ENCODE results near the gene CRIP3. TPM values are rescaled to one million over a fixed set of nuclear protein-coding genes. Genes with fewer than 3 reads are reported as not detected.
"Not testable (repeated sequence)": the region's sequence is repeated elsewhere in the genome, so short reads cannot be mapped to it uniquely, and the experiment has no call there.

CRIP3 gene
- total and polyA plus RNA-seq, 2 of the 4 experiments (the other 2 are of a cell fraction), result not detected

DNA sequence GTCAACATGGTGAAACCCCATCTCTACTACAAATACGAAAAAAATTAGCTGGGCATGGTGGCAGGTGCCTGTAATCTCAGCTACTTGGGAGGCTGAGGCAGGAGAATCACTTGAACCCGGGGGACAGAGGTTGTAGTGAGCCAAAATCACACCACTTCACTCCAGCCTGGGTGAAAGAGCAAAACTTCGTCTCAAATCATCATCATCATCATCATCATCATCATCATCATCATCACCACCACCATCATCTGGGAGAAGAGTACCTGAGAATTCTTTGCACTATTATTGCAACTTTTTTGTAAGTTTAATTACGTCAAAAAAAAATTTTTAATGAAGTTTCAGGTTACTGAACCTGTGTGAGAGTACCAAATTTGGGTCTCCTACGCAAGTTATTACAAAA, 43.3 kb upstream of the CRIP3 start:
- POLR2A ChIA-PET (ENCODE audit: unreplicated experiment); H3K4me2 ChIP-seq (ENCODE audit: low read depth, low read length); dilution Hi-C loops (cut with HindIII; ENCODE audit: low sequenced_read_pairs, unreplicated experiment); BruUV-seq (replicated peaks); in situ Hi-C loops (cut with MboI; ENCODE audit: low sequenced_read_pairs); H2BK20ac ChIP-seq (ENCODE audit: low read depth, low read length); H3K27ac ChIP-seq (ENCODE audit: insufficient read depth, low read length); H2BK120ac ChIP-seq (ENCODE audit: low read depth, low read length); H2AK5ac ChIP-seq (ENCODE audit: low read depth, low read length); ATAC-seq (ENCODE audit: low read depth); H3K56ac ChIP-seq (ENCODE audit: extremely low read depth, insufficient read depth, low read length); CTCF ChIA-PET; H4K91ac ChIP-seq (ENCODE audit: insufficient read depth, low read depth, low read length); H3K23ac ChIP-seq (ENCODE audit: low read depth, low read length); H3K4me1 ChIP-seq (ENCODE audit: control insufficient read depth, insufficient read depth, low read length); intact Hi-C loops (cut with micrococcal nuclease); H3K27me3 ChIP-seq (ENCODE audit: control insufficient read depth, insufficient read depth, low read length); H4K8ac ChIP-seq (ENCODE audit: low read depth in 2 of 2, low read length in 2 of 2); H3K9me1 ChIP-seq (ENCODE audit: insufficient read depth, low read length); H3K4ac ChIP-seq (ENCODE audit: low read depth, low read length); H4K5ac ChIP-seq (ENCODE audit: low read depth, low read length); H3K9ac ChIP-seq (ENCODE audit: low read depth, low read length); DNase-seq; H2AFZ ChIP-seq (replicated peaks; ENCODE audit: low read length, poor library complexity); H2AK9ac ChIP-seq (replicated peaks; ENCODE audit: low read depth, low read length, poor library complexity); H2BK15ac ChIP-seq (ENCODE audit: low read depth, low read length); H3K9me3 ChIP-seq (ENCODE audit: control insufficient read depth, insufficient read depth, low read length); H4K20me1 ChIP-seq (ENCODE audit: insufficient read depth, low read length); H2BK5ac ChIP-seq (ENCODE audit: low read depth, low read length, poor library complexity, severe bottlenecking); H3K14ac ChIP-seq (replicated peaks; ENCODE audit: low read depth, low read length); H3K4me3 ChIP-seq (ENCODE audit: insufficient read depth, low read depth, low read length); H3K18ac ChIP-seq (ENCODE audit: low read depth, low read length): not testable (repeated sequence)
- no CpG with 5 or more reads among the region's 5 CpGs for WGBS, 2 experiments (ENCODE audit: extremely low coverage in 2 of 2, insufficient read length in 1 of 2)
- H3K36me3 ChIP-seq (ENCODE audit: control insufficient read depth, insufficient read depth, low read length), result peaks cover 26% of the 10 kb centered on the region
- peaks cover 10 to 18% of the 10 kb centered on the region in 2 experiments; a peak in 3 of 4 replicates for H3K79me1 ChIP-seq (ENCODE audit: low read depth in 1 of 2, low read length in 2 of 2)

Data from IMR-90 (cell line).